ENCODE measurements around the gene BEND6.

- TF ChIP-seq CTCF (IDR thresholded peaks at IDR 0.05) = no peak
- TF ChIP-seq POLR2A (IDR thresholded peaks at IDR 0.05) = no peak
- no peak for TF ChIP-seq POLR2AphosphoS5 (IDR thresholded peaks at IDR 0.05)
Measured at GRCh38 chr6:57027301-57027700, 72.4 kb downstream of the BEND6 start.

Measured in stomach (tissue), 4 donors.